ENCODE measurements around the gene TLR8.
A peak's percentile ranks its signal among the peaks of the same experiment; 100 is the strongest.

Gene TLR8

DNA sequence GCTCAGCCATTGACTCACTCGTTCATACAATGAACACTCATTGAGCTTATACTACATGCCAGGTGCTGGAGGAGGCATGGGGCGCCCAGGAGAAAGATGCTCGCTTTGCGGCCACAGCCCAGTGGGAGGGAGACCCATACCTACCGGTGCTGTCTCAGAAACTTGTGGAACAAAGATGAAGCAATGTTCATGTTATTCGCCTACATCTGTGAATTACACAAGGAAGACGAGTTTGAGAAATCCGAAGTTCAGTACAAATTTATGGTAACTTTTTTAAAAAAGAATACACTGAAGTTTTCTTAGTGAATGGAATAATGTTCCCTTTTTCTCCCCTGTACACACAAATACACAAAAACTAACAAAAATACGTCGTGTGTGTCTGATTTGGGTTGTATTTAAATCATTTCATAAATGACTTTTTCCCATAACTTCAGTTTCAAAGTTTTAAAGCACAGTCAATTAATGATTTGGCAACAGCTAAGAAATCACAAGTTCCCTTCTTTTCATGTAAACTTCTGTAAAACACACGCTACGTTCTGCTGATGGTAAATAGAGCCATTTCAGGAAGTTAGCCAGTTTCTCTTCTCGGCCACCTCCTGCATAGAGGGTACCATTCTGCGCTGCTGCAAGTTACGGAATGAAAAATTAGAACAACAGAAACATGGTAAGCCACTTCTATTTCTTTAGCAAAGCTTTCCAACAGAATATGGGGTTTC lies at the start of gene TLR8:
TSS of gene TLR8 (plus strand) at position 575 of the 716 bp plus-strand sequence. CDS start at position 662, 87 bp downstream.
- no peak for DNase-seq (ENCODE audit: low spot score)

DNA sequence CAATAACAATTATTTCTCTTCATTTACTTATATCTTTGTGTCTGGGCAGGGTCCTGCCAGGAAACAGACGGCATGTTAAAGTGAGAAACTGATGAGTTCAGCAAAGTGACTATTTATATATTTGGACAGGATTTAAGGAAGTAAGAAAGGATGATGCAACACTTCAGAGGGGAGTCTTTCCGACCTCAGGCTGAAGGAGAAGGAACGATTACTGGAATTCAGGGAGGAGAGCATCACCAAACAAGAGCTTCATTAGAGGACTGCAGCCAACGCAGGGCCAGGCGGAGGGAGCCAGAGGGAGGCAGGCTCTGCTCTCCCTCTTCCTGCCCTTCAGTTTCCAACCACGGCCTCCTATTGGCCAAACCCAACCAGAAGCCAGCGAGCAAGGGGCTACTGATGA lies 41.1 kb upstream of the TLR8 start:
- no peak for DNase-seq (ENCODE audit: low spot score)

DNA sequence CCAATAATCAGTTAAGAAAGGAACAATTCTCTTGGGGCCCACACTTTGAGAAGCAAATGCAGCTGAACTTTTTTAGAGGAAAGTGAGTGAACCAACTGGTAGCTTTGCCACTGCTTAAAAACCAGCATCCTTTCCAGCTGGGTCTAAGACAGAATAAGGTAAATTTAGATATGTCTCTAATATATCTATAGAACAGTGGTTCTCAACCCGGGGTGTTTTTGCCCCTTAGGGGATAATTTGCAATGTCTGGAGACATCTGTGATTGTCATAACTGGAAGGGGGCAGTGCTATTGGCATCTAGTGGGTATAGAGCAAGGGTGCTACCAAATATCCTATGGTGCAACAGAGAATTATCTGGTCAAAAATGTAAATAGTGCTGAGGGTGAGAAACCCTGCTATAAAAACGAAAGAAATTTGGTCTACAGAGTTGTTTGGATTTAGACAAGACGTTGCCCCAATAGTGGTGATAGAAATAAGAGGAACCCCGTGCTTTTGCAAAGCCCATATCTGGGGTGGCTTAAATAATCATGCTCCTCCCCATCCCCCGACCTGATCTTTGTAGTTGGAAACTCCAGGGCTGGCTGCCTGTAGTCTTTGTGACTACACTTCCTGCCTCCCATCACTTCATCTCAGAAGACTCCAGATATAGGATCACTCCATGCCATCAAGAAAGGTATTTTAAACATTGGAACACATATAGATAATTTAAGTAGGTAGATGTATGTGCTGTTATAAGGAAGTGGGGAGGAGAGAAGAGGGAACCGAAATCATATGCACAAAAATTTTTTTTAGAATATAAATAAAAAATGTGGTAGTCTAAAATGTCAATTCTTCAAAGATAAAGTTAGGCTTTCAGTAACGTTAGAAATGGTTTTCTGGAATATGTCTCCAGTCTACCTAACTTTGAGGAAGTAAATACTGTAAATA lies 39.7 kb upstream of the TLR8 start, which contains the start of gene TLR7:
TSS of gene TLR7 (plus strand) at position 622 of the 927 bp plus-strand sequence. CDS start 507 bp downstream, outside the sequence.
- DNase-seq (ENCODE audit: low spot score) = no peak

DNA sequence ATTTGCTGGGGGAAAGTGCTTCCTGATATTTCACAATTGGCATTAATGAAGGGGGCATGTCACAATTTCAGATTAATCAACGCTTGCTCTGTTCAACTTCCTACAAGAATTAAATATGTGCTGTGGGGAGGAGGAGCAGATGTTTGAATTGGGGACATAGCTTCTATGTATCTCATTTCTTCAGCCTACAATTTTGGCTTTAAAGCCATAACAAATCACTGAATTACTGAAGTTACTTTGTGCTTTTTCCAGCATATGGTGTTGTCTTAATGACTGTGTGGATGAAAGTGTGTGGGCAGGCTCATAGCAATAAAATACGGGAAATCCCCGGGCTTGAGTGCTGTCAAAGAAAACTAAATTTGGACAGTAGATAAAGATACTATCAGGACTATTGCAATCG lies 38.7 kb upstream of the TLR8 start:
- no peak for DNase-seq (ENCODE audit: low spot score)

DNA sequence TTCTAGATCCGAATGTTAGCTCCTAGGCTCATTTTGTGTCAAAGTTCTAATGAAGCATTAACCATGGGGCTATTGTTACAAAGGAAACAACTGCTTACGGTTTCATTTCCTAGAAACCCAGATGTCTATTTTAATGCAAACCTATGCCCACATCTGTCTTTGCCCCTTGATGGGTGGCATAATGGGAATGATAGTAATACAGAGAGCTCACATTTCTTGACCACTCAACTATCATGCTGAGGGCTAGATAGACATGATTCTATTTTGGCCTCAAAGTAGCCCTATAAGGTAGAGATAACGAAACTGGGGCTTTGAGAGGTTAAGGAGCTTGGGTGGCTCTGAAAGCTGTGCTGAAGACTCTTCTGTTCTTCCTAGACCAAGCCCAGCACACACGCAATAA lies 37.7 kb upstream of the TLR8 start:
- no peak for DNase-seq (ENCODE audit: low spot score)

DNA sequence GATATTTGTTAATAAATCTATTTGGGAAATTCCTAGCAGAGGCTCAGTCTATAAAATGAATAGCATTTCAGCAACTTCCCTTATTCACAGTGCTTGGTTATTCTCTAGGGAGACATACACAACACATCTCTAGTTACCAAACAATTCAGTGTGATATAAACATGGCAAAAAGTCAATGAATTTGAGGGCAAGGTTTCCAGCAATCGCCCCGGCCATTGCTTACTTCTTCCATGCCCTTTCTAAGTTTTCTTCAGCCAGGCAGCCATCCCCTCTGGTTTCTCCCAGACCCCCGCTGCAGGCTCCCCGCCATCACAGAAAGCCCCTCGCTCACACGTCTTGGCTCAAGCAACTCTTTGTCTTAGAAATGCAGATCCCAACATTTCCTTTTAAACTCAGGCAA lies 35.2 kb upstream of the TLR8 start:
- no peak for DNase-seq (ENCODE audit: low spot score)

DNA sequence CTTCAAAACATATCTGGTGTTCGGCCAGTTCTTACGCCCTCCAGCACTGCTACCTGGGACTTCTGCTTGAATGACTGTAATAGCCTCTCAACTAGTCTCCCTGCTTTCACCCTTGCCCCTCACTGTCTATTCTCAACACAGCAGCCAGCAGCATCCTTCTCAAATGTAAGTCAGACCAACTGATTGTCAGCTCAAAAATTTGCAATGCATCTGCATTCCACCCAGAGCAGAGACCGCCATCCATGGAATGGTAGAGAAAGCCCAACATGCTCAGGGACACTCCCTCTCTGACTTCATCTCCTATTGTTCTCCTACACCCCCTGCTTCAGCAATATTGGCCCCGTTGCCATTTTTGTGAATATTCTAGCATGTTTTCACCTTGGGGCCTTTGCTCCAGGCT lies 33.7 kb upstream of the TLR8 start:
- no peak for DNase-seq (ENCODE audit: low spot score)

DNA sequence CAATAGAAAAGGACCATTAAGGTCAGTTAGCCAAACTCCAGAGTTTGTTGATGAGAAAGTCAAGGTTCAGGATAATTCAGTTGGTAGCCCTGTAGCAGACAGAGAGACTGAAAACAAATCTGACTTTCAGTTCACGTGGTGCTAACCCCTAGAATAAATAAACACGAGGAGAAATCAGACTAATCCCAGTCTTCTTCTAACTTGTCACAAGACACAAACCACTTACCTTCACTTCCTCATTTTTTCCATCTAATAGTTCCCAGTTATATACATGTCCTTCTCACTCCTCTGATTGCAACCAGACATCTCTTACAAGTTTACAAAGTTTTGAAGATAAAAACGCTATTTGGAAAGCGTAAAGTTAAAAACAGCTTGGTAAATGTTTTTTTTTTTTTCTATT lies 31.8 kb upstream of the TLR8 start:
- DNase-seq (ENCODE audit: low spot score) = no peak

DNA sequence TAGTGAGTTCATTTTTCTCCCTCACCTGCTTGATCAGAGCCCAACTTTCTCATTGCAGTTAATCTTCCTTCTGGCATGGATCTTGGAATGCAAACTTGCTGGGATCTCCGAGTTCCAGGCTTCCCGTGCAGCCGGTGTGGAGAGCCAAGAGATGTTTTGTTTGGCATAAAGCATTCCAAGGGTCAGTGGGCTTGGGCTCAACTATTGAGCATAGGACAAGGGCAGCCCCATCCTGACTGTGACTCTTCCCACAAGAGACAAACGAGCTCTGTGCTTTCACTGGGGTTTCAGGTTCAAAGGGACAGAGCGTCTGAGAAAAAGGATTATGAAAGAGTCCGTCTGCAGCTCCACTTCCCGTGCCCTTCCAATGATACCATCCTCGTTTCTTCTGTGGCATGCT lies 29.0 kb upstream of the TLR8 start:
- DNase-seq (ENCODE audit: low spot score) = no peak

DNA sequence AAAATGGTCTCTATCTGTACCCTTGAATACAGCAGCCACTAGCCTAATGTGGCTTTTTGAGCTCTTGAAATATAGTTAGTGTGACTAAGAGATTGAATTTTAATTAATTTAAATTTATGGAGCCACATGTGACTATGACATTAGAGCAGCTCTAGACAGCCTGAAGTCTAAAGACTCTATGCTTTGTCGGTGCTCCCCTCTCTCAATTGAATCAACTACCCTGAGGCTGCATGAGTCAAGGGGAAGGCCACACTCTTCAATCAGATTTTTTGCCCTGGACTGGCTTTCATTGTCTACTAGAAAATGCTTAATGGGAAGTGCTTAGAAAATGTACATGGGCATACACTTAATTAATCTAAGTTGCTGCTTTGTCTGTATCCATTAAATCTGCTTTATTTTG lies 27.9 kb upstream of the TLR8 start:
- no peak for DNase-seq (ENCODE audit: low spot score)

DNA sequence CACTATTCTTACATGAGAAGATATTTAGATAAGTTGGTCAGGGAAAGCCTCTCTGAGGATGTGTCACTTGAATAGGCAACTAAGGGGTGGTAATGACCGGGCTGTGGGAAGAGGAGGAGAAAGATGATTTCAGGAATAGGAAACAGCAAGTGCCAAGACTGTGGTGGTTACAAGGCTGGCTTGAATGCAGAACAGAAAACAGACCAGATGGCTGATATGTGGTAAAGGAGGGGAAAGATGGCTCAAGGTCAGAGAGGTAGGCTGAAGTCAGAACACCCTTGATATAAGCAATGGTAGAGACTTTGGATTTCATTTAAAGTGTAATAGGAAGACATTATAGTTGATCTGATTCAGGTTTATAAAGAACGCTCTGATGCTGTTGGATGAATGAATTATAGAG lies 24.5 kb upstream of the TLR8 start:
- no peak for DNase-seq (ENCODE audit: low spot score)

DNA sequence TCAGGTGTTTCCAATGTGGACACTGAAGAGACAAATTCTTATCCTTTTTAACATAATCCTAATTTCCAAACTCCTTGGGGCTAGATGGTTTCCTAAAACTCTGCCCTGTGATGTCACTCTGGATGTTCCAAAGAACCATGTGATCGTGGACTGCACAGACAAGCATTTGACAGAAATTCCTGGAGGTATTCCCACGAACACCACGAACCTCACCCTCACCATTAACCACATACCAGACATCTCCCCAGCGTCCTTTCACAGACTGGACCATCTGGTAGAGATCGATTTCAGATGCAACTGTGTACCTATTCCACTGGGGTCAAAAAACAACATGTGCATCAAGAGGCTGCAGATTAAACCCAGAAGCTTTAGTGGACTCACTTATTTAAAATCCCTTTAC lies 20.9 kb upstream of the TLR8 start:
- no peak for DNase-seq (ENCODE audit: low spot score)

DNA sequence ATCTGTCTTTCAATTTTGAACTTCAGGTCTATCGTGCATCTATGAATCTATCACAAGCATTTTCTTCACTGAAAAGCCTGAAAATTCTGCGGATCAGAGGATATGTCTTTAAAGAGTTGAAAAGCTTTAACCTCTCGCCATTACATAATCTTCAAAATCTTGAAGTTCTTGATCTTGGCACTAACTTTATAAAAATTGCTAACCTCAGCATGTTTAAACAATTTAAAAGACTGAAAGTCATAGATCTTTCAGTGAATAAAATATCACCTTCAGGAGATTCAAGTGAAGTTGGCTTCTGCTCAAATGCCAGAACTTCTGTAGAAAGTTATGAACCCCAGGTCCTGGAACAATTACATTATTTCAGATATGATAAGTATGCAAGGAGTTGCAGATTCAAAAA lies 19.9 kb upstream of the TLR8 start:
- no peak for DNase-seq (ENCODE audit: low spot score)

DNA sequence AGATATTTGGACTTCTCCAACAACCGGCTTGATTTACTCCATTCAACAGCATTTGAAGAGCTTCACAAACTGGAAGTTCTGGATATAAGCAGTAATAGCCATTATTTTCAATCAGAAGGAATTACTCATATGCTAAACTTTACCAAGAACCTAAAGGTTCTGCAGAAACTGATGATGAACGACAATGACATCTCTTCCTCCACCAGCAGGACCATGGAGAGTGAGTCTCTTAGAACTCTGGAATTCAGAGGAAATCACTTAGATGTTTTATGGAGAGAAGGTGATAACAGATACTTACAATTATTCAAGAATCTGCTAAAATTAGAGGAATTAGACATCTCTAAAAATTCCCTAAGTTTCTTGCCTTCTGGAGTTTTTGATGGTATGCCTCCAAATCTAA lies 19.3 kb upstream of the TLR8 start:
- DNase-seq (ENCODE audit: low spot score) = no peak

DNA sequence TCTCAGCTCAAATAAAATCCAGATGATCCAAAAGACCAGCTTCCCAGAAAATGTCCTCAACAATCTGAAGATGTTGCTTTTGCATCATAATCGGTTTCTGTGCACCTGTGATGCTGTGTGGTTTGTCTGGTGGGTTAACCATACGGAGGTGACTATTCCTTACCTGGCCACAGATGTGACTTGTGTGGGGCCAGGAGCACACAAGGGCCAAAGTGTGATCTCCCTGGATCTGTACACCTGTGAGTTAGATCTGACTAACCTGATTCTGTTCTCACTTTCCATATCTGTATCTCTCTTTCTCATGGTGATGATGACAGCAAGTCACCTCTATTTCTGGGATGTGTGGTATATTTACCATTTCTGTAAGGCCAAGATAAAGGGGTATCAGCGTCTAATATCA lies 18.7 kb upstream of the TLR8 start:
- DNase-seq (ENCODE audit: low spot score) = no peak

DNA sequence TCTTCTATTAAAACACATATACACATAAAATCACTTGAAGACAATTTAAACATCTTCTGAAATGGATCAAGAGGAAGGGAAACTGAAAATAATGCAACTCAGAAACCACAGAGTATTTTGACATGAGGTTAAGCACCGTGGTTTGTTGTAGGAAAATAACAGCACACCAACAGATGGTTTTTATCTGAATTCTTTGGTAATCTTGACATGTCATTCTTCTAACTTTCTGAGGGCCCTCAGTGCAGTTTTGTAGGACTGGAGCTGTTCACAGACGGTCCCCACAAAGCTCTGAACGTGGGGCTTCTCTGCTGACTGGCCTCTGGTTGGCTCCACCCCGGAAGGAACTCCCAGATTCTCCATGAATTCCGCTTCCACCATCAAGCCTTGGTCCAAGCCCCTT lies 16.0 kb upstream of the TLR8 start:
- no peak for DNase-seq (ENCODE audit: low spot score)

DNA sequence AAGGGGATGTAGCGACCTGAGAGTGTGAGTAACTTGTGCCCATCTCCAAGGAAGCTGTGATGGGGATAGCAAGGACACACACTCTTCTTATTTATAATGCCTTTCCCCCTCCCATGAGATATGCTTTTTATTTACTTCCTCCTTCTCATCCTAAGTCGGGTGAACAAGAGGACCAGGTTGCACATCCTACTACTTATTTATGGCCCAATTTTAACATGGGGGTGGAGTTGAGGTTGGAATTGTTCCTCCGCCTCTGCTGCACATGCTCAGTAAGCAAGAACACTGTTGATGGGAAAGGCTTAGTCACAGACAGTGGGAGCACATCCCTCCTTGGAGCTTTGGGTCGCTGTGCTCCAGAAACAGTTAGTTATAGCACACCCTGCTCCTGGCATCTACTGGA lies 15.2 kb upstream of the TLR8 start:
- DNase-seq (ENCODE audit: low spot score) = no peak

DNA sequence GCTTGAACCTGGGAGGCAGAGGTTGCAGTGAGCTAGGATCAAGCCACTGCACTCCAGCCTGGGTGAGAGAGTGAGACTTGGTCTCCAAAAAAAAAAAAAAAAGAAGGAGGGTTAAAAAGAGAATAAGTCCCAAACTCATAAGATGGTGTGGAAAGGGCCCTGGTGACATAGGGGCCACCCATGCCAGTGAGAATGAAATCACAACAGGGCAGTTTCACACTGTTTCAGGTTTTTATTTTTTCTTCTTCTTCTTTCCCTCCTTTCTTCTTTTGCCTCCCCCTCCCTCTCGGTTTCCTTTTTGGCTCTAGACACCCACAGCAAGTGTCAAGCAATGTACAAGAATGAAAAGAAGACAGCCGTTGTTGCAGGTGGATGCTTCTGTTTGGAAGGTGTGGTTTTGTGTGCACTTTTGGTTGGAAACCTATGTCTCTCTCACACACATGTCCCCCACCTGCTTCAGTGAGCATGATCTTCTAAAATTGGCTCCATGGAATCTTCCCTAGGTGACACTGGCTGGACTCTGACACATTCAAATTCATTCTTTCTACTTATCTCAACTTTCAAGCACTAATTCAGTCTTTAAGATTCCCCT lies 14.4 kb upstream of the TLR8 start:
- DNase-seq (ENCODE audit: low spot score) = no peak

DNA sequence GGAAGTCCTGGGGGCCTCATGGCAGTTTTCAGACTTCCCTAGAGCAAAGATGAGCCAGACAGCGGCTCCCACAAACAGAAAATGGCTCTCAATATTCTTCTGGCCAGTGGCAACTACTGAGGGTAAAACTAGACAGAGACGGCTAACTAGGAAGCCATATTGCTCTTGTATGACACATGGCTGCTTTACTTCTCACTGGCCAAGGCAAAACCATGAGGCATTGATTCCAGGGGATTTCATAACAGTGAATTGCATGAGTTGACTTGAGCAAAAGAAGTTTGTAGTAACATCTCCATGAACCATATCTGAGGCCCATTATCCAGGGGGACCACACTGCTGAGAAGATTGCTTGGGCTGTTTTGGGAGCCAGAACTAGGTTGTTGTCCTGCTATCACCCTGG lies 13.7 kb upstream of the TLR8 start:
- DNase-seq (ENCODE audit: low spot score) = no peak

DNA sequence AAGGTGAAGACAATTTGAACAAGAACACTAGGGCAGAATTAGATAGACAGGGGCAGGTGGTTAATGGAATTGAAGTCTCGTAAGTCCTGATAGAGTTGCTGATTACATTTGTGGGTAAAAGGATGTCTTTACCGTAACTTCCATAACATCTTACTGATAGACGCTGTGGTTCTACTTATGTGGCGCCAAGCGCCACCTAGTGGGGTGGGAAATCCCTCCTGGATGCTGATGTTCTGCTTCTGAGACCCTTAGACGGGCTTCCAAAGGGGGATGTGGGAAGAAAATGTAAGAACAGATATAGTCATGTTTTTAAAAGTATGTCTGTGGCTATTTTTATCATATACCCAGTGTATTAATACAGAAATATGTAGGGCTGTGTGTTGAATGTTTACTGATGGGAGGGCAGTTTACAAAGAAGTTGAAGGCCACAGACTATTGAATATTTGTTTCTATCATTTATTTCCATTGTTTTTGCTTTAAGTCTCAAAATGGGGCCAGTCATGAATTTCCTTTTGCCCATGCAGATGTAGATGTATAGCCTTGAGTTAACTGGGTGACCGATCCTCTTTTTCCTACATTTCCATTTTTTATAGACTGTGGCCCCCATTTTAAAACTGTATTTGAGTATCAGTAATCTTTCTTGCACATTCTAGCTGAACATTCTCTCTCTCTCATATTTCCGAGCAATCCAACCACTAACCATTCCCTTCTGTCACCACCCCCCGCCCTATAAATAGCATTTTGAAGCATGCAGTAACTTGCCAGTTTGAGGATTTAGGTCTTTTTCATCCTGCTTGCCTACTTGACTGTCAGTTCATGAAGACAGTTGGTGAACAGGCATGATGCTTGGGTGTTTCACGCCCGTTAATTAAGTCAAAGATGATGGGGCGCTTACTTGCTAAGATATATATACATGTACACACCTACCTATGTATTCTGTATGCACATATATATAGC lies 12.1 kb upstream of the TLR8 start:
- peak; percentile 28 for DNase-seq (ENCODE audit: low spot score)

DNA sequence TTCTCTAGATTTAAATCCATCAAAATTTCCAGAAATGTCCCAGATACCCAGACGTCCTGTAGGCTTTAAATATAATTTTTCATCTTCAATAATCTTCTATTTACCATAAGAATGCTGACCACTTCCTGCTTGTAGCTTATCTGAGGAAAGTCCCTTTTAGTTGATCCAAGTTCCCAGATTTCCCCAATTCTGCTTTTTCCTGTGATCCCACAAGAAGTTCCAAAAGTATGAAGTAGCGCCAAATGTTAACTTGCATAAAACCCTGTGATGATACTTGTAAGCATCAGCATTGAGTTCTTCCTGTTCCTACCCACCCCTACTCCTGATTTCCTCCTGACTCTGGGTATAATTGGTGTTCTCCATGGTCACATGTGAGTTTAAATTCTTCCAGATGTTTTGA lies 10.6 kb upstream of the TLR8 start:
- DNase-seq (ENCODE audit: low spot score) = no peak

DNA sequence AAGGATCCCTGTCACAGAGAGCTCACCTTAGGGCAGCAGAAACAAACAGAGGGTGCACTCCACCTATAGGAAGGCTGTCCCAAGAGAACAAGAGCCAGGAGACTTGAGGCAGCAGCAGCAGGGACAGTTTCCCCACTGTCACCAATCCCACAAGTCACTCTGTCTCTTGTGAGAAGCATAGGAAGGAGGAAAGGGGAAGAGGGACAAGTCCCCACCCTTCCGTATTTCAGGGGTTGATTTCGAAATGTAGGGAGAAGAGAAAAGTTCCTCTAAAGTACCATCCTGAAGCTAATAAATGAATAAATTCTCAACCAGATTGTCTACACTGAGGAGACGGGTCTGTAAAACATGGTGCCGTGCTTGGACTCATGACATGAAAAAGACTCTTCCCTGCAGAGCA lies 9.5 kb upstream of the TLR8 start:
- no peak for DNase-seq (ENCODE audit: low spot score)

Measured in AG08395 (cell line).